HFFc6 (cell line): ENCODE data around the gene FHIP2A. TPM values are rescaled to one million over a fixed set of nuclear protein-coding genes. Genes with fewer than 3 reads are reported as not detected.
A peak's percentile ranks its signal among the peaks of the same experiment; 100 is the strongest.

Source experiments
- DNase-seq: peaks from one replicate; pipeline ENCODE4 v3.0.0-alpha.2; 2018
- H3K27ac Mint-ChIP-seq: 2 replicates; pipeline ENCODE4 v1.8.0; 2020; ENCODE audit warnings: mild to moderate bottlenecking, mixed read lengths
- H3K27me3 Mint-ChIP-seq: 2 replicates; pipeline ENCODE4 v1.8.0; 2021; ENCODE audit warnings: mild to moderate bottlenecking, moderate library complexity, mixed read lengths; ENCODE audit not compliant: insufficient read depth
- H3K36me3 Mint-ChIP-seq: 2 replicates; pipeline ENCODE4 v1.8.0; 2021; ENCODE audit warnings: low read depth, mixed read lengths
- H3K4me1 Mint-ChIP-seq: 2 replicates; pipeline ENCODE4 v1.8.0; 2020; ENCODE audit warnings: low read depth, mixed read lengths
- H3K4me3 Mint-ChIP-seq: 2 replicates; pipeline ENCODE4 v1.8.0; 2020; ENCODE audit warnings: mild to moderate bottlenecking, moderate library complexity, mixed read lengths
- H3K9me3 Mint-ChIP-seq: 2 replicates; pipeline ENCODE4 v1.8.0; 2020; ENCODE audit warnings: mild to moderate bottlenecking, mixed read lengths
- CTCF ChIP-seq: fragments of 200-600 bp; sonication (generic); IDR thresholded peaks from 2 replicates; pipeline ENCODE4 v1.5.0; 2021; ENCODE audit warnings: antibody characterized with exemption, mild to moderate bottlenecking
- total RNA-seq, 6 experiments: library from RNA; stranded (reverse); fragmentation: NEBNext Ultra II Directional; extraction: Animal tissue kit (Norgen Biotek cat#: 25700); gene quantifications; 2 replicates in 1 of 6; 3 replicates in 5 of 6; pipeline ENCODE4 v1.2.3, GENCODE V29; 2021

The FHIP2A gene
- total RNA-seq, 6 experiments from 2014 or later: 35.1 to 54.1 (median 42.6) TPM

- Mint-ChIP-seq H3K9me3 (no peaks in the 10 kb centered on the region), H3K4me3 (no peak overlapping the region; the same call in 1 of the 2 replicates), H3K36me3 (no peaks in the 10 kb centered on the region), H3K27ac (peak overlapping the region; percentile 54), H3K4me1 (peaks cover 13% of the 10 kb centered on the region), H3K27me3 (peaks cover 2% of the 10 kb centered on the region; the same call in 1 of the 2 replicates)
- TF ChIP-seq CTCF: 0 out of 2 replicates have a peak, but pooled peaks have one; percentile 12
- peak; percentile 52 for DNase-seq
These were observed 14.8 kb upstream of the FHIP2A start for GRCh38 chr10:114806562-114807391.

- peaks cover 13% of the 10 kb centered on the region for H3K4me1 Mint-ChIP-seq
- TF ChIP-seq CTCF: no peak
These were observed 12.6 kb upstream of the FHIP2A start for GRCh38 chr10:114808982-114809381.

GRCh38 chr10:114810926-114811325 is 10.7 kb upstream of the FHIP2A start:
- Mint-ChIP-seq H3K27ac (no peak overlapping the region), H3K36me3 (no peaks in the 10 kb centered on the region), H3K27me3 (peaks cover 3% of the 10 kb centered on the region; the same call in 1 of the 2 replicates), H3K4me1 (peaks cover 17% of the 10 kb centered on the region), H3K4me3 (no peak overlapping the region), H3K9me3 (no peaks in the 10 kb centered on the region)
- DNase-seq: no peak
- no peak for TF ChIP-seq CTCF

More at GRCh38 chr10:114808982-114809381, 12.6 kb upstream of the FHIP2A start:
- Mint-ChIP-seq H3K9me3 (no peaks in the 10 kb centered on the region), H3K4me3 (no peak overlapping the region), H3K36me3 (no peaks in the 10 kb centered on the region), H3K27me3 (peaks cover 2% of the 10 kb centered on the region; the same call in 1 of the 2 replicates), H3K27ac (no peak overlapping the region)
- DNase-seq: no peak

- TF ChIP-seq CTCF: no peak
- Mint-ChIP-seq H3K36me3 (no peaks in the 10 kb centered on the region; the same call in 1 of the 2 replicates), H3K27me3 (peaks cover 3% of the 10 kb centered on the region; the same call in 1 of the 2 replicates), H3K27ac (no peak overlapping the region), H3K9me3 (no peaks in the 10 kb centered on the region), H3K4me3 (no peak overlapping the region), H3K4me1 (peaks cover 17% of the 10 kb centered on the region)
- DNase-seq: no peak
These were observed 9.7 kb upstream of the FHIP2A start for GRCh38 chr10:114811862-114812261.

GRCh38 chr10:114815791-114816190 is 5.8 kb upstream of the FHIP2A start:
- DNase-seq: no peak
- Mint-ChIP-seq H3K4me3 (no peak overlapping the region), H3K27ac (peak overlapping the region; percentile 37; the same call in 1 of the 2 replicates), H3K4me1 (peaks cover 34% of the 10 kb centered on the region), H3K36me3 (no peaks in the 10 kb centered on the region; the same call in 1 of the 2 replicates), H3K27me3 (peaks cover 2% of the 10 kb centered on the region; the same call in 1 of the 2 replicates), H3K9me3 (no peaks in the 10 kb centered on the region)
- no peak for TF ChIP-seq CTCF
